Stomach (tissue), 4 donors: ENCODE measurements around the gene INPP4B.

Experiments
- CTCF ChIP-seq, 7 experiments: fragments of 450-650 bp in 4 of 7; fragments of 200-600 bp in 3 of 7; sonication (generic) in 3 of 7; IDR thresholded peaks; one replicate each; pipeline ENCODE4 v1.5.1; 2016 to 2019; ENCODE audit warnings: antibody characterized with exemption in 7 of 7, control low read depth in 2 of 7, mild to moderate bottlenecking in 1 of 7
- EP300 ChIP-seq: sonication (generic); formaldehyde crosslinking; IDR thresholded peaks from one replicate; pipeline ENCODE4 v1.6.1; 2017; ENCODE audit warnings: antibody characterized with exemption
- POLR2A ChIP-seq, 4 donors: fragments of 450-650 bp; IDR thresholded peaks; one replicate each; pipeline ENCODE4 v1.6.1; 2016; ENCODE audit warnings: antibody characterized with exemption in 4 of 4, control low read depth in 2 of 4, mild to moderate bottlenecking in 1 of 4, moderate library complexity in 1 of 4
- POLR2AphosphoS5 ChIP-seq, 3 donors: sonication (generic); formaldehyde crosslinking; IDR thresholded peaks; one replicate each; pipeline ENCODE4 v1.6.1; 2016; ENCODE audit warnings: antibody characterized with exemption in 3 of 3

GRCh38 chr4:142544594-142544993, 301.5 kb downstream of the INPP4B start:
- no peak for TF ChIP-seq POLR2AphosphoS5 (IDR thresholded peaks at IDR 0.05)
- no peak for TF ChIP-seq EP300
- no peak for TF ChIP-seq CTCF (IDR thresholded peaks at IDR 0.05)
- TF ChIP-seq POLR2A (IDR thresholded peaks at IDR 0.05): no peak
